GM21717 (cell line): ENCODE results near the gene IBSP.

Experiments
- ATAC-seq: cut with Tn5 transposase; IDR thresholded peaks from one replicate; pipeline ENCODE4 v1.9.1; 2021; ENCODE audit warnings: mild to moderate bottlenecking, moderate library complexity; ENCODE audit not compliant: unreplicated experiment

The IBSP gene

GRCh38 chr4:87799301-87800113, at the start of gene IBSP:
TSS of gene IBSP (plus strand) at chr4:87799554. CDS start at chr4:87802362, 2,808 bp downstream.
- no peak for ATAC-seq

GRCh38 chr4:87749883-87750282, 49.5 kb upstream of the IBSP start:
- no peak for ATAC-seq

- ATAC-seq: no peak
Measured at GRCh38 chr4:87758270-87758669, 41.1 kb upstream of the IBSP start.

GRCh38 chr4:87762311-87762710, 37.0 kb upstream of the IBSP start:
- no peak for ATAC-seq

- no peak for ATAC-seq
Measured at GRCh38 chr4:87781569-87781968, 17.8 kb upstream of the IBSP start.

- ATAC-seq: no peak
Measured at GRCh38 chr4:87783781-87784180, 15.6 kb upstream of the IBSP start.

GRCh38 chr4:87785731-87786509, 13.4 kb upstream of the IBSP start:
- ATAC-seq: no peak

GRCh38 chr4:87802858-87803257, 3.5 kb downstream of the IBSP start:
- ATAC-seq: no peak

- no peak for ATAC-seq
Measured at GRCh38 chr4:87803421-87803820, 4.1 kb downstream of the IBSP start.

- no peak for ATAC-seq
Measured at GRCh38 chr4:87804871-87805270, 5.5 kb downstream of the IBSP start.

- ATAC-seq: no peak
Measured at GRCh38 chr4:87805971-87806370, 6.6 kb downstream of the IBSP start.

- no peak for ATAC-seq
Measured at GRCh38 chr4:87806520-87806919, 7.2 kb downstream of the IBSP start.

- ATAC-seq: no peak
Measured at GRCh38 chr4:87807402-87807801, 8.0 kb downstream of the IBSP start.

GRCh38 chr4:87811977-87812376, 12.6 kb downstream of the IBSP start:
- ATAC-seq: no peak

- ATAC-seq: no peak
Measured at GRCh38 chr4:87819281-87819919, 20.0 kb downstream of the IBSP start.

- no peak for ATAC-seq
Measured at GRCh38 chr4:87823200-87823599, 23.8 kb downstream of the IBSP start.

GRCh38 chr4:87823724-87824123, 24.4 kb downstream of the IBSP start:
- no peak for ATAC-seq

GRCh38 chr4:87824352-87824751, 25.0 kb downstream of the IBSP start:
- no peak for ATAC-seq

GRCh38 chr4:87832669-87833068, 33.3 kb downstream of the IBSP start, which contains the start of gene MEPE:
TSS of gene MEPE (plus strand) at chr4:87832969. CDS start at chr4:87834715, 1,746 bp downstream.
- ATAC-seq: no peak

- ATAC-seq: no peak
Measured at GRCh38 chr4:87834401-87834800, 35.0 kb downstream of the IBSP start.

- ATAC-seq: no peak
Measured at GRCh38 chr4:87835197-87835596, 35.8 kb downstream of the IBSP start.

GRCh38 chr4:87835743-87836142, 36.4 kb downstream of the IBSP start:
- ATAC-seq: no peak
